SK-N-SH (cell line): ENCODE measurements around the gene OCIAD2. TPM values are rescaled to one million over a fixed set of nuclear protein-coding genes. Genes with fewer than 3 reads are reported as not detected.
A peak's percentile ranks its signal among the peaks of the same experiment; 100 is the strongest.

Experiments
- CTCF ChIA-PET: fragments of 300-600, 350-600 bp; formaldehyde crosslinking; extraction: SDS; loops from one replicate; lab custom pipeline; 2021; lab: Yijun Ruan, JAX
- POLR2A ChIA-PET: fragments of 350-600 bp; sonication (Branson Sonifier 250); formaldehyde crosslinking; extraction: SDS; loops from one replicate; lab custom pipeline; 2020; ENCODE audit warnings: antibody characterized with exemption, inconsistent platforms; lab: Yijun Ruan, JAX
- DNase-seq: peaks from one replicate; pipeline ENCODE4 v3.0.0; 2012
- H2AFZ ChIP-seq: fragments of 200-600 bp; sonication (generic); 2 replicates; pipeline ENCODE4 v1.8.1; 2016; ENCODE audit warnings: antibody characterized with exemption, mild to moderate bottlenecking, low read depth
- H3F3A ChIP-seq: fragments of 200-600 bp; sonication (generic); replicated peaks from 2 replicates; pipeline ENCODE3; 2016; ENCODE audit warnings: antibody characterized with exemption, mild to moderate bottlenecking; ENCODE audit not compliant: insufficient read depth
- H3K27ac ChIP-seq, 2 experiments: fragments of 200-500 bp in 1 of 2; fragments of 200-600 bp in 1 of 2; sonication (Bioruptor generic) in 1 of 2; sonication (generic), shearing (Covaris generic) in 1 of 2; 2 replicates each; pipeline versions ENCODE4 v1.5.1 to v1.6.1; 2014 to 2016; ENCODE audit warnings: low read depth in 2 of 2, inconsistent platforms in 1 of 2, low read length in 1 of 2, mild to moderate bottlenecking in 1 of 2, mixed read lengths in 1 of 2
- H3K27me3 ChIP-seq: fragments of 200-600 bp; sonication (generic), shearing (Covaris generic); 2 replicates; pipeline ENCODE4 v1.6.1; 2016; ENCODE audit warnings: mixed run types; ENCODE audit not compliant: insufficient read depth
- H3K36me3 ChIP-seq, 2 experiments: fragments of 200-500 bp in 1 of 2; fragments of 200-600 bp in 1 of 2; sonication (Bioruptor generic) in 1 of 2; sonication (generic) in 1 of 2; replicated peaks in 1 of 2; 2 replicates each; pipeline versions ENCODE3 to v1.5.1; 2014 to 2016; ENCODE audit warnings: low read length in 1 of 2, mild to moderate bottlenecking in 1 of 2; ENCODE audit not compliant: insufficient read depth in 2 of 2, control insufficient read depth in 1 of 2
- H3K4me1 ChIP-seq, 2 experiments: fragments of 200-500 bp in 1 of 2; fragments of 200-600 bp in 1 of 2; sonication (Bioruptor generic) in 1 of 2; sonication (generic), shearing (Covaris generic) in 1 of 2; 2 replicates each; pipeline versions ENCODE4 v1.5.1 to v1.6.1; 2014 to 2016; ENCODE audit warnings: low read depth in 1 of 2, low read length in 1 of 2, mixed run types in 1 of 2; ENCODE audit not compliant: insufficient read depth in 2 of 2, control insufficient read depth in 1 of 2
- H3K4me2 ChIP-seq: fragments of 200-600 bp; sonication (generic), shearing (Covaris generic); 2 replicates; pipeline ENCODE4 v1.6.1; 2017; ENCODE audit warnings: mixed run types
- H3K4me3 ChIP-seq, 2 experiments: fragments of 200-500 bp in 1 of 2; fragments of 200-600 bp in 1 of 2; sonication (Bioruptor generic) in 1 of 2; sonication (generic), shearing (Covaris generic) in 1 of 2; 2 replicates each; pipeline versions ENCODE4 v1.5.1 to v1.8.1; 2014 to 2016; ENCODE audit warnings: low read depth in 2 of 2, inconsistent platforms in 1 of 2, low read length in 1 of 2, mild to moderate bottlenecking in 1 of 2, mixed read lengths in 1 of 2, moderate library complexity in 1 of 2
- H3K79me2 ChIP-seq: fragments of 200-600 bp; sonication (generic); 2 replicates; pipeline ENCODE4 v1.8.1; 2017; ENCODE audit warnings: mild to moderate bottlenecking; ENCODE audit not compliant: insufficient read depth
- H3K9ac ChIP-seq: fragments of 200-600 bp; sonication (generic); 2 replicates; pipeline ENCODE4 v1.6.1; 2017; ENCODE audit warnings: mixed run types
- H3K9me2 ChIP-seq: fragments of 200-600 bp; sonication (generic); 2 replicates; pipeline ENCODE4 v1.6.1; 2017; ENCODE audit warnings: mixed run types
- H3K9me3 ChIP-seq: fragments of 200-600 bp; sonication (generic); 2 replicates; pipeline ENCODE4 v1.6.1; 2017; ENCODE audit warnings: mixed run types, mild to moderate bottlenecking, moderate library complexity
- H4K20me1 ChIP-seq: fragments of 200-600 bp; sonication (generic); 2 replicates; pipeline ENCODE4 v1.6.1; 2017; ENCODE audit warnings: mild to moderate bottlenecking, mixed run types; ENCODE audit not compliant: insufficient read depth
- ELF1 ChIP-seq: IDR thresholded peaks from 2 replicates; pipeline ENCODE4 v1.4.0; 2012
- EP300 ChIP-seq, 2 experiments: IDR thresholded peaks; 2 replicates each; pipeline versions ENCODE4 v1.4.0 to v1.6.1; 2012; ENCODE audit warnings: borderline replicate concordance in 1 of 2, low read depth in 1 of 2, low read length in 1 of 2
- EZH2phosphoT487 ChIP-seq: fragments of 200-600 bp; sonication (generic); IDR thresholded peaks from 2 replicates; pipeline ENCODE4 v1.6.1; 2017; ENCODE audit warnings: low read depth, mixed run types, mild to moderate bottlenecking, antibody characterized with exemption, moderate library complexity, borderline replicate concordance
- GABPA ChIP-seq: IDR thresholded peaks from 2 replicates; pipeline ENCODE4 v1.4.0; 2012; ENCODE audit warnings: low read depth, mild to moderate bottlenecking
- GATA2 ChIP-seq: sonication (generic); formaldehyde crosslinking; IDR thresholded peaks from 2 replicates; pipeline ENCODE4 v1.5.0; 2020; ENCODE audit warnings: mild to moderate bottlenecking, missing genetic modification reagents
- IRF3 ChIP-seq: fragments of 150-350 bp; IDR thresholded peaks from 2 replicates; pipeline ENCODE4 v1.6.1; 2016; ENCODE audit warnings: mild to moderate bottlenecking, low read depth, low read length
- MXI1 ChIP-seq: IDR thresholded peaks from 2 replicates; pipeline ENCODE4 v1.6.1; 2012; ENCODE audit warnings: mild to moderate bottlenecking, low read depth, low read length, improper control_type of control experiment
- POLR2AphosphoS5 ChIP-seq: IDR thresholded peaks from 2 replicates; pipeline ENCODE4 v1.6.1; 2012; ENCODE audit warnings: low read depth, low read length
- RAD21 ChIP-seq: IDR thresholded peaks from 2 replicates; pipeline ENCODE4 v1.6.1; 2012; ENCODE audit warnings: mild to moderate bottlenecking, low read length
- RFX5 ChIP-seq: IDR thresholded peaks from 2 replicates; pipeline ENCODE4 v1.6.1; 2012; ENCODE audit warnings: mild to moderate bottlenecking, improper control_type of control experiment, low read length
- RXRA ChIP-seq: IDR thresholded peaks from 2 replicates; pipeline ENCODE4 v1.4.0; 2012; ENCODE audit warnings: low read depth, mild to moderate bottlenecking, borderline replicate concordance
- TCF12 ChIP-seq: IDR thresholded peaks from 2 replicates; pipeline ENCODE4 v1.4.0; 2012
- ZBTB33 ChIP-seq: IDR thresholded peaks from 2 replicates; pipeline ENCODE4 v1.4.0; 2012; ENCODE audit warnings: low read depth, borderline replicate concordance
- WGBS: methylation state at CpG from one replicate; pipeline ENCODE4 v1.1.6; 2017; ENCODE audit warnings: low lambda C conversion rate; 5-methylcytosine and 5-hydroxymethylcytosine counted together
- polyA plus RNA-seq, 3 experiments: library from polyadenylated mRNA; depleted of rRNA; stranded (reverse); fragments of >200 nt; gene quantifications; 2 replicates each; pipeline ENCODE4 v1.2.3, GENCODE V29; 2012
- TF ChIP-seq, protein P1 (sequence below): fragments of 200-600 bp; sonication (generic); IDR thresholded peaks from 2 replicates; pipeline ENCODE4 v1.6.1; 2017; ENCODE audit warnings: antibody characterized with exemption, mild to moderate bottlenecking, moderate library complexity
- TF ChIP-seq, protein P2 (sequence below): IDR thresholded peaks from 2 replicates; pipeline ENCODE4 v1.4.0; 2012; ENCODE audit warnings: low read depth

OCIAD2 gene
- polyA plus RNA-seq, 1 of the 3 experiments (the other 2 are of a cell fraction): 387 TPM

DNA sequence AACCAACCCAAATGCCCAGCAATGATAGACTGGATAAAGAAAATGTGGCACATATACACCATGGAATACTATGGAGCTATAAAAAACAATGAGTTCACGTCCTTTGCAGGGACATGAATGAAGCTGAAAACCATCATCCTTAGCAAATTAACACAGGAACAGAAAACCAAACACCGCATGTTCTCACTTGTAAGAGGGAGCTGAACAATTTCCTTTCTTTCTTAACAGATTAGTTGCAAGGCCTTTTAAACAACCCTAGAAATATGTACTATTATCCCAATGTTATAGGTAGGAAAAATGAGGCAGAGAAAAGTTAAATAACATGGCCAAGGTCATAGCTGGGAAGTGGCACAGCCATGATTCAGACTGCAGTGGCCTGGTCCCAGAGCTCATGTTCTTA lies 5.8 kb upstream of the OCIAD2 start:
- CTCF ChIA-PET: interaction anchor here (1.2 to 2.3 kb wide), 2 partner anchors 17 to 334 kb away, joined by 3 to 7 read pairs; no protein-coding TSS in a partner anchor
- 92% methylated on average over 2 of the region's 2 CpGs for WGBS

GRCh38 chr4:48910511-48910910 lies 3.9 kb upstream of the OCIAD2 start:
- no peak overlapping the region for H3K4me2 ChIP-seq
- H4K20me1 ChIP-seq: no peaks in the 10 kb centered on the region
- peaks cover 10 to 22% of the 10 kb centered on the region in 2 experiments for H3K4me1 ChIP-seq
- H3K79me2 ChIP-seq: peaks cover 10% of the 10 kb centered on the region; the same call in 1 of the 2 replicates
- peak overlapping the region in 1 of 2 experiments; percentile 88; a peak in 2 of 4 replicates for H3K27ac ChIP-seq
- no peak for DNase-seq
- ChIA-PET CTCF (interaction anchor here (1.0 to 1.4 kb wide), 2 partner anchors 22 to 52 kb away, joined by 3 read pairs; no protein-coding TSS in a partner anchor), POLR2A (no interaction called here)
- no peaks in the 10 kb centered on the region for H3K27me3 ChIP-seq
- H3K4me3 ChIP-seq: no peak overlapping the region
- no peak overlapping the region for H2AFZ ChIP-seq
- no peaks in the 10 kb centered on the region for H3K9me3 ChIP-seq
- H3K9me2 ChIP-seq: no peaks in the 10 kb centered on the region
- H3K9ac ChIP-seq: no peak overlapping the region
- H3K36me3 ChIP-seq: no peaks in the 10 kb centered on the region
- peaks cover 45% of the 10 kb centered on the region for H3F3A ChIP-seq
- TF ChIP-seq, protein P1, sequence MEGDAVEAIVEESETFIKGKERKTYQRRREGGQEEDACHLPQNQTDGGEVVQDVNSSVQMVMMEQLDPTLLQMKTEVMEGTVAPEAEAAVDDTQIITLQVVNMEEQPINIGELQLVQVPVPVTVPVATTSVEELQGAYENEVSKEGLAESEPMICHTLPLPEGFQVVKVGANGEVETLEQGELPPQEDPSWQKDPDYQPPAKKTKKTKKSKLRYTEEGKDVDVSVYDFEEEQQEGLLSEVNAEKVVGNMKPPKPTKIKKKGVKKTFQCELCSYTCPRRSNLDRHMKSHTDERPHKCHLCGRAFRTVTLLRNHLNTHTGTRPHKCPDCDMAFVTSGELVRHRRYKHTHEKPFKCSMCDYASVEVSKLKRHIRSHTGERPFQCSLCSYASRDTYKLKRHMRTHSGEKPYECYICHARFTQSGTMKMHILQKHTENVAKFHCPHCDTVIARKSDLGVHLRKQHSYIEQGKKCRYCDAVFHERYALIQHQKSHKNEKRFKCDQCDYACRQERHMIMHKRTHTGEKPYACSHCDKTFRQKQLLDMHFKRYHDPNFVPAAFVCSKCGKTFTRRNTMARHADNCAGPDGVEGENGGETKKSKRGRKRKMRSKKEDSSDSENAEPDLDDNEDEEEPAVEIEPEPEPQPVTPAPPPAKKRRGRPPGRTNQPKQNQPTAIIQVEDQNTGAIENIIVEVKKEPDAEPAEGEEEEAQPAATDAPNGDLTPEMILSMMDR: no peak
- TF ChIP-seq EZH2phosphoT487: no peak
- no peak for TF ChIP-seq ELF1
- TF ChIP-seq MXI1: no peak
- TF ChIP-seq RAD21: no peak
- no peak for TF ChIP-seq IRF3
- no peak for TF ChIP-seq RXRA
- TF ChIP-seq, protein P2, sequence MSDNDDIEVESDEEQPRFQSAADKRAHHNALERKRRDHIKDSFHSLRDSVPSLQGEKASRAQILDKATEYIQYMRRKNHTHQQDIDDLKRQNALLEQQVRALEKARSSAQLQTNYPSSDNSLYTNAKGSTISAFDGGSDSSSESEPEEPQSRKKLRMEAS: no peak
- no peak for TF ChIP-seq EP300 (IDR thresholded peaks at IDR 0.05; ENCODE audit: borderline replicate concordance in 1 of 2, low read depth in 1 of 2, low read length in 1 of 2)
- TF ChIP-seq GATA2 (CRISPR knock-in tag): no peak
- TF ChIP-seq GABPA: no peak

More for the DNA sequence above, 5.8 kb upstream of the OCIAD2 start:
- Histone ChIP-seq H3K9me3 (no peaks in the 10 kb centered on the region), H3K4me1 (peaks cover 0 to 17% of the 10 kb centered on the region in 2 experiments; a peak in 2 of 4 replicates), H3K79me2 (no peaks in the 10 kb centered on the region), H2AFZ (no peak overlapping the region), H3K9me2 (no peaks in the 10 kb centered on the region), H3K27me3 (no peaks in the 10 kb centered on the region), H3K4me2 (peak overlapping the region; percentile 54; the same call in 1 of the 2 replicates), H3K36me3 (no peaks in the 10 kb centered on the region), H4K20me1 (no peaks in the 10 kb centered on the region), H3K4me3 (no peak overlapping the region), H3K9ac (no peak overlapping the region), H3F3A (peaks cover 45% of the 10 kb centered on the region), H3K27ac (peak overlapping the region in 1 of 2 experiments; percentile 90; a peak in 1 of 4 replicates)
- no peak for DNase-seq
- TF ChIP-seq, protein P1: no peak
- TF ChIP-seq GABPA (no peak), RXRA (no peak), TCF12 (no peak), ZBTB33 (no peak), MXI1 (no peak), RAD21 (no peak), RFX5 (no peak), POLR2AphosphoS5 (no peak)
- POLR2A ChIA-PET: no interaction called here
